ENCODE measurements around the gene CSF1. TPM values are rescaled to one million over a fixed set of nuclear protein-coding genes. Genes with fewer than 3 reads are reported as not detected.

Gene CSF1
- total RNA-seq, 1 donor from 2014 or later: 0.89 TPM

- Mint-ChIP-seq H3K27ac (no peak overlapping the region), H3K4me1 (ENCODE audit: low read depth) (no peaks in the 10 kb centered on the region), H3K9me3 (ENCODE audit: low read depth) (no peaks in the 10 kb centered on the region), H3K36me3 (ENCODE audit: insufficient read depth) (no peaks in the 10 kb centered on the region), H3K27me3 (peaks cover 23% of the 10 kb centered on the region), H3K4me3 (ENCODE audit: low read depth) (no peak overlapping the region)
- TF ChIP-seq, protein P1, sequence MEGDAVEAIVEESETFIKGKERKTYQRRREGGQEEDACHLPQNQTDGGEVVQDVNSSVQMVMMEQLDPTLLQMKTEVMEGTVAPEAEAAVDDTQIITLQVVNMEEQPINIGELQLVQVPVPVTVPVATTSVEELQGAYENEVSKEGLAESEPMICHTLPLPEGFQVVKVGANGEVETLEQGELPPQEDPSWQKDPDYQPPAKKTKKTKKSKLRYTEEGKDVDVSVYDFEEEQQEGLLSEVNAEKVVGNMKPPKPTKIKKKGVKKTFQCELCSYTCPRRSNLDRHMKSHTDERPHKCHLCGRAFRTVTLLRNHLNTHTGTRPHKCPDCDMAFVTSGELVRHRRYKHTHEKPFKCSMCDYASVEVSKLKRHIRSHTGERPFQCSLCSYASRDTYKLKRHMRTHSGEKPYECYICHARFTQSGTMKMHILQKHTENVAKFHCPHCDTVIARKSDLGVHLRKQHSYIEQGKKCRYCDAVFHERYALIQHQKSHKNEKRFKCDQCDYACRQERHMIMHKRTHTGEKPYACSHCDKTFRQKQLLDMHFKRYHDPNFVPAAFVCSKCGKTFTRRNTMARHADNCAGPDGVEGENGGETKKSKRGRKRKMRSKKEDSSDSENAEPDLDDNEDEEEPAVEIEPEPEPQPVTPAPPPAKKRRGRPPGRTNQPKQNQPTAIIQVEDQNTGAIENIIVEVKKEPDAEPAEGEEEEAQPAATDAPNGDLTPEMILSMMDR (IDR thresholded peaks at IDR 0.05; ENCODE audit: unreplicated experiment): no peak
- DNase-seq (ENCODE audit: low spot score, unreplicated experiment): no peak
These were observed 15.6 kb upstream of the CSF1 start for GRCh38 chr1:109894823-109895719.

- H3K36me3 Mint-ChIP-seq (ENCODE audit: insufficient read depth): no peaks in the 10 kb centered on the region
- no peaks in the 10 kb centered on the region for H3K4me1 Mint-ChIP-seq (ENCODE audit: low read depth)
- H3K9me3 Mint-ChIP-seq (ENCODE audit: low read depth): no peaks in the 10 kb centered on the region
- no peak overlapping the region for H3K27ac Mint-ChIP-seq
- peaks cover 24% of the 10 kb centered on the region for H3K27me3 Mint-ChIP-seq
- TF ChIP-seq, protein P1 (IDR thresholded peaks at IDR 0.05; ENCODE audit: unreplicated experiment): no peak
- no peak overlapping the region for H3K4me3 Mint-ChIP-seq (ENCODE audit: low read depth)
- no peak for DNase-seq (ENCODE audit: low spot score, unreplicated experiment)
These were observed 14.7 kb upstream of the CSF1 start for GRCh38 chr1:109895720-109896504.

DNA sequence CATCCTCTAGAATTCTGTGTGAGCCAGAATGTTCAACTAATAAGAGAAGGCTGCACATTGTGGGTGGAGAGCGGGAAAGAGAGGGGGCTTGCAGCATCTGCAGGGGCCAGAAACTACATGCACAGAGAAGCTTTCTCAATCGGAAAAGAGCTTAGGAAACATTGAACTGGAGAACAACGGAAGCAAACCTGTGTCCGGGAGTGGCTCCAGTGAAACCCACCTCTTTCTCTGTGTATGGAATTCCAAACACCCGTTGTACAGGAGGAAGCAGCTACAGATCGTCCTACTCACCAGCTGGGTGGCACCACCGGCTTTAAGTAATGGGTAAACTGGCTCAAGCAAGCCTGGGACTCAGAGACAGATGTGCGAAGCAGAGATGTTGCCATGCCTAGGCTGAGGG, 14.0 kb upstream of the CSF1 start:
- Mint-ChIP-seq H3K4me3 (ENCODE audit: low read depth) (no peak overlapping the region), H3K36me3 (ENCODE audit: insufficient read depth) (no peaks in the 10 kb centered on the region), H3K27me3 (peaks cover 19% of the 10 kb centered on the region), H3K4me1 (ENCODE audit: low read depth) (no peaks in the 10 kb centered on the region), H3K9me3 (ENCODE audit: low read depth) (no peaks in the 10 kb centered on the region), H3K27ac (no peak overlapping the region)
- TF ChIP-seq, protein P1 (IDR thresholded peaks at IDR 0.05; ENCODE audit: unreplicated experiment): no peak
- no peak for DNase-seq (ENCODE audit: low spot score, unreplicated experiment)

GRCh38 chr1:109897259-109897955, 13.2 kb upstream of the CSF1 start:
- H3K27ac Mint-ChIP-seq: no peak overlapping the region
- H3K27me3 Mint-ChIP-seq: peaks cover 22% of the 10 kb centered on the region
- H3K4me3 Mint-ChIP-seq (ENCODE audit: low read depth): no peak overlapping the region
- H3K9me3 Mint-ChIP-seq (ENCODE audit: low read depth): no peaks in the 10 kb centered on the region
- no peaks in the 10 kb centered on the region for H3K36me3 Mint-ChIP-seq (ENCODE audit: insufficient read depth)
- TF ChIP-seq, protein P1 (IDR thresholded peaks at IDR 0.05; ENCODE audit: unreplicated experiment): no peak
- H3K4me1 Mint-ChIP-seq (ENCODE audit: low read depth): no peaks in the 10 kb centered on the region
- no peak for DNase-seq (ENCODE audit: low spot score, unreplicated experiment)

DNA sequence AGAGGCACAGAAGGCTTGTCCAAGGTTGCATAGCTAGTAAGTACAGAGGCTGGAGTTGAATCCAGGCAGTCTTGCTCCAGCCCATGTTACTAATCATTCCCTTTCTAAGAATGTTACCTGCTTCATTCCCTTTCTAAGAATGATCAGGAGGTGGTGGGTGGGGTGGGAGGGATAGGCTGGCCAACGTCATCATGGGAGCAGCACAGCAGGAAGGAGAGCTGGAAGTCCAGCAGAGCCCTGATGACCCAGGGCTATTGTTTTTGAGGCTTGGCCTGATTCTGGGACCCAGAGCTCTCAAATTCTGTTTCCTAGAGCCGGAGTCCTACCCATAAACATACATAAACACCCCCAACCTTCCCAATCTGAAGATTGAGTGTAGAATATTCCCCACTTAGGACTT, 11.8 kb upstream of the CSF1 start:
- Mint-ChIP-seq H3K9me3 (ENCODE audit: low read depth) (no peaks in the 10 kb centered on the region), H3K27me3 (peaks cover 30% of the 10 kb centered on the region), H3K4me3 (ENCODE audit: low read depth) (no peak overlapping the region), H3K4me1 (ENCODE audit: low read depth) (peaks cover 6% of the 10 kb centered on the region), H3K27ac (no peak overlapping the region), H3K36me3 (ENCODE audit: insufficient read depth) (no peaks in the 10 kb centered on the region)
- TF ChIP-seq, protein P1 (IDR thresholded peaks at IDR 0.05; ENCODE audit: unreplicated experiment): no peak
- no peak for DNase-seq (ENCODE audit: low spot score, unreplicated experiment)
